ENCODE results near the gene AGAP1. TPM values are rescaled to one million over a fixed set of nuclear protein-coding genes. Genes with fewer than 3 reads are reported as not detected.

Gene AGAP1
- polyA plus RNA-seq (2013, experiment 1 of 2; ENCODE audit: insufficient read length), result 20.6 TPM
- 19.5 TPM for polyA plus RNA-seq (2013, experiment 2 of 2; ENCODE audit: insufficient read length)

DNA sequence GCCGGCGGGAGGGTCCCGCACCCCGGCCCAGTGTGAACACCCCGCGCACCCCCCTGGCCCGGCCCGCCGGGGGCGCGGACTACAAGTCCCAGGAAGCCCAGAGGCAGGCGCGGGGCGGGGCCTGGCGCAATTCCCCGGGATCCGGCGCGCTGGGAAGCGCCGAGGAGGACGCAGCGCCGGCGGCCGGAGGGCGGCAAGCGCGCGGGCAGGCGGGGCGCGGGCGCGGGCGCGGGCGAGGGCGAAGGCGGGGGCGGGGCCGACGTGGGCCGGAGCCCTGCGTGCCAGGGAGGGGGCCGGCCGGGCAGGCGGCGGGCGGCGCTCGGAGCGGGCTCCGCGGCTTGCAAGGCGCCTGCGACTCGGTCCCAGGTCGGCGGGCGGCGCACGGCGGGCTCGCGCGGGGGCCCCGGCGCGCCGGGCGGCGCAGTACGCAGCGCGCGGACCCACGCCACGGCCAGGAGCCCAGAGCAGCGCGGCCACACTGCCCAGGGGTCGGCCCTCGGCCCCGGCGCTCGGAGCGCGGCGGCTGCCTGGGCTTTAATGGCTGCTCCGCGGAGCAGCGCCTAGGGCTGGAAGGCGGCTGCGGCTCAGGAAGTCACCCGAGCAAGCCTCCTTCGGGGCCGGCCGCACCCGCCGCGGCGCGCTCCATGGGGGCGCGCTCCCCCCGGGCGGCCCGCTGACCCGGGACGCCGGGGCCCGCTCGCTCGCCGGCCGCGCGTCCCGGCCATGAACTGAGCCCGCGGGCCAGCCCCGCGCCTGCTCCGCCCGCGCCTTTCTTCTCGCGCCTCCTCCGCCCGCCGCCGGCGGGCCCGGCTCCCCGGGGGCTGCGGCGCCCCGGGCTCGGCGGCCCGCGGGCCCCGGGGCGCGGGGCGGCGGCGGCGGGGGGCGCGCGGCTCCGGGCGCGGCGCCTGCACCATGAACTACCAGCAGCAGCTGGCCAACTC, at the start of gene AGAP1:
Gene AGAP1, plus strand, starts transcription at position 269 of the 941 bp plus-strand sequence.
- DNase-seq, result peak; percentile 92

- DNase-seq, result no peak
Measured at GRCh38 chr2:235444101-235444597, 49.7 kb upstream of the AGAP1 start.

- no peak for DNase-seq
Measured at GRCh38 chr2:235445116-235445515, 48.7 kb upstream of the AGAP1 start.

DNA sequence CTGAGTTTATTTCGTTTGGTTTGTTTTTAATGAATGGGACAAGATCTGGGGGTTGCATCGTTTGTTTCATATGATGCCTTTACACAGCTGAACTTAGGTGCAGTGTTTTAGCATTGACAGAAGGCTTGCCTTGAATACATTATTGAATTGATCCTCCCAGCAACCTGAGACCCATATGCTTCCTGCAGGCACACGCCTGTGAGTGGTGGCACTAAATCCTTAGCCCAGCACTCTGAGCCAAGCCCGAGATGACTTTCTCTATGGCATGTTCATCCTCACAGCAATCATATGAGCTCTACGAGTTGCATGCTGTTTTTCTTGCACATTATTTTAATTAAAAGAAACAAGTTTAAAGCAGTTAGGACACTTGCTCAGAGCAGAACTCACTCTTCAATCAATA, 47.8 kb upstream of the AGAP1 start:
- no peak for DNase-seq

- DNase-seq, result peak; percentile 64
Measured at GRCh38 chr2:235447210-235447609, 46.6 kb upstream of the AGAP1 start.

DNA sequence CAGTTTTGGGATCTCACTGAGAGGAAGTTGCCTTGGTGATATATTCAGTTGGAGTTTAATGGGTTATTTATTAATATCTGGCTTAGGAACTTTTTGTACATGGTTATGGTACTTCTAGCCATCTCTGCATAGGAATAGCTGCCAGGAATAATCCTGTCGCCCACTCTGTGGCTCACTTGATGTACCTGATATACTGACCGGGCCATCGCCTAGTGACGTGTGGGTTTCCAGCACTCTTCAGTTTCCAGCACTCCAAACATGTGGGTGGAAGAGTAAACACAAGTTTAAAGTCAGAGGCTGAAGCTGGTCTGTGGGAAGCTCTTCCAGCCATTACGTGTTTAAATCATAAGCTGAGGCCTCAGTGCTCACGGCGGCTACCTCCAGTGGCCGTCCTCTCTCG, 44.3 kb upstream of the AGAP1 start:
- DNase-seq, result no peak

DNA sequence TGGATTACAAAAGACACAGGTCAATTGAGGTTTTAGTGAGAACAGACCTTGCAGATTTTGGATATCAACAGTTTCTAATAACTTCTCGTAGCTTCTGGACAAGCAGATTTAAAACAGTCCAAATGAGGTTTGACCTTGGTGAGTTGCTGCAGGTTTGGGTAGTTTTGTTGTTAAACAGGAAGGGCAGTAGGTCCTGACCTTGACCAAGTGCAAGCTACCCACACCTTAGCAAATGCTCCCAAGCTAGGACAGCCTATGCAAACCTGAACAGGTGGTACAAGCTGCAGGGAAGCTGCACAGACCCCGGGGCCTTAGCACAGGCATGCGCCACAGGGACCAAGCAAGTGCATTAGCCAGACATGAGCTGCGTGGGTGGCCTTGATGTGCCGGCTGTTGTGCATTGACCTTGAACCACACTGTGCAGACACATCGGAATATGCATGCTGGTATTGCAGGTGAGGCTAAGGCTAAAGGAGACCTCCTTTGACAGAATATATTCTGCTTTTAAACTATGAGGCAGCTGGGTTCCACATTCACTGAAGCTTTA, 40.2 kb upstream of the AGAP1 start:
- DNase-seq, result no peak

DNA sequence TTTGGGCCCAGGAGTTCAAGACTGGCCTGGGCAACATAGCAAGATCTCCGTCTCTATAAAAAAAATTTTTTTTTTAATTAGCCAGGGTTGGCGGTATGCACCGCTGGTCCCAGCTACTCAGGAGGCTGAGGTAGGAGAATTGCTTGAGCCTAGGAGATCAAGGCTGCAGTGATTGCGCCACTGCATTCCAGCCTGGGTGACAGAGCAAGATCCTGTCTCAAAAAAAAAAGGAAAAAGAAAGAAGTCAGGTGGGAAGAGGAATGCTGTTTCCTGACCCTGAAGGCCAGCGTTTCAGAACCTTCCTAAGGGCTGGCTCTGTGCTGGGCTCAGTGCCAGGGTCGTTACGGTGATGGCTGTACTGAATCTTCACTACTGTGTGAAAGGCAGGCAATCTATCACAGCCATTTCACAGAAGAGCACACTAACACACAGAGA, 35.0 kb upstream of the AGAP1 start:
- DNase-seq, result peak; percentile 8

- no peak for DNase-seq
Measured at GRCh38 chr2:235460548-235461047, 33.2 kb upstream of the AGAP1 start.

DNA sequence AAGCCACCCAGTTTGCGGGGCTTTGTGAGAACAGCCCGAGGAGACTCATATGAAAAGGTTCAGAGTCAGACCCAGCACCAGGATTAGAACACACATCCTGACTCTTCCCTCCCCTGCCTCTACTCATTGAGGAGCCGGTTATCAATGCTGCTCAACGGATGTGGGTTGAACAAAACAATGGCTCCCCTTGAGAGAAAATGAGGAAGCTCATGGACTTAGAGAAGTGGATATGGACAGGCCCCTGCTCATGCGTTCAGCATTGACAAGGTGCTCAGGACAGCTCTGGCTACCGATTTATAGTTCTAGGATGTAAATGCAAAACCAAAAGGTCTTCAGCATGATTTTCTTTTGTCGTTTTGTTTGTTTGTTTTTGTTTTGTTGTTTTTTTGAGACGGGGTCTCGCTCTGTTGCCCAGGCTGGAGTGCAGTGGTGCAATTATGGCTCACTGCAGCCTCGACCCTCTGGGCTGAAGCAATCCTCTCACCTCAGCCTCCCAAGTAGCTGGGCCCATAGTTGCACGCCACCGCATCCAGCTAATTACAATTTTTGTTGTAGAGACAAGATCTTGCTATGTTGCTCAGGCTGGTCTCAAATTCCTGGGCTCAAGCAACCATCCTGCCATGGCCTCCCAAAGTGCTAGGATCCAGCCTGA, 32.0 kb upstream of the AGAP1 start:
- DNase-seq, result no peak

DNA sequence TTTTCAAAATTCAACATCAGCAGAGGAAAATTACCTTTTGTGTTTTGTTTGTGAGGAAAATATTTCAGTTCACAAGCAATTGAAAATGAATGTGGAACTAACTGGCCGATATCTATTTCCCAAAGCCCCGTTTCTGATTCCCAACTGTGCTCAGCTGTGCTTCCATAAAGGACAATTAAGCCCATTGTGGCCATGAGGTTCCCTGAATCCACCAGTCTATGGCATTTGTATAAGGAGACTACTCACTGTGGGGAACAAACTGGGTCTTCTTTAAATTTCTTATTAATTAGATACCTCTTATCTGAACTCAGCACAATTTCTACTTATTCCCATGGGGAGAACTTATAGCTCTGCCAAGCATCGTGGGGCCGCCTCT, 31.4 kb upstream of the AGAP1 start:
- no peak for DNase-seq

- no peak for DNase-seq
Measured at GRCh38 chr2:235463893-235464292, 29.9 kb upstream of the AGAP1 start.

GRCh38 chr2:235467588-235467987, 26.3 kb upstream of the AGAP1 start:
- DNase-seq, result peak; percentile 53

DNA sequence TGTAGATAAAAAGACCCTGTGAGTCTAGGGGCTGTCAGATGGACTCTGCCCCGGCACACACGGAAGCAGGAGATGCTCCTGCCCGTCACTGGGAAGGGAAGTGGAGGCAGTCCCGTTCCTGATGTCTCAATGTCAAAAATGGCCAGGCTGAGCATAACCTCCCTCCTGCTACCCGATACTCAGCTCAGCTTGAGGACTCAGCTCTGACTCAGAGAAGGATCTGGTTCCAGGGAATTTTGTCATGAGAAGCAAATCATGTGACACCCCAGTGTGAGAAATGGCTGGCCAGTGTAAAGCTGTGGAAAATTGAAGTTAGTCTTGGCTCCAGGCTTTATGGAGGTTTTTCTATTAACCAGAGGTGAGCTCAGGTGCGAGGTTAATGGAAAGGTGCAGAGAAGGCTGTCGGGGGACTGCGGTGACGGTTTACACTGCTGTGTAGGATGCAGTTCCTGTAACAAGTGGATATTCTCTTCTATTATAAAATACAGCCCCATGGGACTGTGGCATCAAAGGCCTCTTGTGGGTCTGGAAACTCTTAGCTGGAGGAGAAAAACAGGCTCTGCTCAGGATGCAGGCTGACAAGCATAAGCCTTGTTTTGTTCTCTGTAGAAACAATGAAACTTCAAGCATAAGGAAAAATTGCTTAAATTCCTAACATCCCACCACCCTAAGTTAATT, 24.7 kb upstream of the AGAP1 start:
- peak; percentile 87 for DNase-seq

GRCh38 chr2:235471186-235471747, 22.6 kb upstream of the AGAP1 start:
- DNase-seq, result no peak

DNA sequence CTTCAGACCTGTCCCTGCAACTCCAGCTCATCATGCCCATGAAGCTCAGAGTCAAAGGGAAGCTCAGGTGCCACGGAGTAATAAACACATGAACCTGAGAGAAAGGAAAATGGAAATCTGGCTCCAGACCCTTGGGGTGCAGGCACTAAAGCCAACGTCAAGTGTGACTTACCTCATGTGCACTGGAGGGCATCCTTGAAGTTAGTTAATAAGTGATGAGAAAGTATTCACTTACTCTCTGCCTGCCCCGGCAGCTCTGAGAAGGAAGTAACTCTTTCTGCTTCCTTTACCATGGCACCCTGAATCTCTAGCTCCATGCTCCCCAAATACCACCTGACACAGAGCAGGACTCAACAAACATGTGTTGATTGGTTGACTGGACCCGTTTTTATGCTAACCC, 21.4 kb upstream of the AGAP1 start:
- no peak for DNase-seq

- DNase-seq, result no peak
Measured at GRCh38 chr2:235478609-235479008, 15.2 kb upstream of the AGAP1 start.

DNA sequence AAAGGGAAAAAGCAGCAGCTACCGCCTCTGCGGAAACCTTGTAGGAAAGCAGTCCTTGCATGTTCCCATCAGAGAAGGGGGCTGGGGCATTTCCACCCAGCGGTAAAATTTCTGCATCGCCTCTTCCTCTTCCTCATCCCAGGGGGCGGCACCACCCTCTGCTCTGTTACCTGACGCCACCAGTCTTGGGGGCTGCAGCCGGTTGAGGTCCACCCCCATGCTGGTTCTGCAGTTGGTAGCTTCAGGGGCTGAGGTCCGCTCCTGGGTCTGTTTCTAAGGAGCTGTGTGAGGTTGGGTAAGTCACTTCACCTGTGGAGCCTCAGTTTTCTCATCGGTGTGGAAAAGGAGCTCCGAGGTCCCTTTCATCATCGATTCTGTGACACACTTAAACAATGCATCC, 14.2 kb upstream of the AGAP1 start:
- no peak for DNase-seq

- no peak for DNase-seq
Measured at GRCh38 chr2:235480614-235481013, 13.2 kb upstream of the AGAP1 start.

GRCh38 chr2:235483313-235483712, 10.5 kb upstream of the AGAP1 start:
- no peak for DNase-seq

DNA sequence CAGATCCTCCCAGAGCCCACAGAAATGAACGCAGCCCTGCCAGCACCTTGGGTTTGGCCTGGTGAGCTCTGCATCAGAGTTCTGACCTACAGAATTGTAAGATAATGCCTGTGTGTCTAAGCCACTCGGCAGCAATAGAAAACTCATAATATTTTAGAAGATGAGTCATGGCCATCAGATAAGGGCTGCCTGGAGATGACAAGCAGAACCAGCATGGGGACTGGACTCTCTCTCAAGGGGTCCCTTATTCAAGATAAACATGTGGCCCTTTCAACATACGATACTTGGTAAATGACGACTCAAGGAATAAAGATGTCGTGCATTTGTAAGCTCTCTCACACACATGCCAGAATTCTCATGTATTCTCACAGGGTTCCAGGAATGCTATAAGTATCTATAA, 8.5 kb upstream of the AGAP1 start:
- no peak for DNase-seq

GRCh38 chr2:235486729-235487128, 7.1 kb upstream of the AGAP1 start:
- DNase-seq, result no peak
